H9 (cell line): Measurements from ENCODE around the gene ZNF660. TPM values are rescaled to one million over a fixed set of nuclear protein-coding genes. Genes with fewer than 3 reads are reported as not detected.

Experiments
- DNase-seq: peaks from one replicate; pipeline ENCODE4 v3.0.0-alpha.2; 2017
- H2AFZ ChIP-seq: one replicate; pipeline ENCODE4 v1.6.1; 2013; ENCODE audit warnings: mild to moderate bottlenecking, low read length, control low read depth, moderate library complexity
- H2AK5ac ChIP-seq: 2 replicates; pipeline ENCODE4 v1.6.1; 2013; ENCODE audit warnings: low read length, control low read depth, mixed read lengths; ENCODE audit not compliant: insufficient read length
- H2BK120ac ChIP-seq: one replicate; pipeline ENCODE4 v1.6.1; 2013; ENCODE audit warnings: low read depth, mild to moderate bottlenecking, low read length, control low read depth, inconsistent platforms; ENCODE audit not compliant: poor library complexity, severe bottlenecking
- H2BK12ac ChIP-seq: 2 replicates; pipeline ENCODE4 v1.6.1; 2013; ENCODE audit warnings: low read length, control low read depth, mixed read lengths, low read depth; ENCODE audit not compliant: insufficient read length
- H2BK15ac ChIP-seq: 2 replicates; pipeline ENCODE4 v1.6.1; 2013; ENCODE audit warnings: low read depth, low read length, control low read depth
- H2BK20ac ChIP-seq: one replicate; pipeline ENCODE4 v1.6.1; 2013; ENCODE audit warnings: low read depth, mild to moderate bottlenecking, low read length, control low read depth, inconsistent platforms; ENCODE audit not compliant: poor library complexity, severe bottlenecking
- H2BK5ac ChIP-seq: 2 replicates; pipeline ENCODE4 v1.6.1; 2013; ENCODE audit warnings: low read length, control low read depth, mixed read lengths; ENCODE audit not compliant: insufficient read length
- H3K14ac ChIP-seq: 2 replicates; pipeline ENCODE4 v1.6.1; 2013; ENCODE audit warnings: low read length, control low read depth; ENCODE audit not compliant: insufficient read depth
- H3K18ac ChIP-seq: 2 replicates; pipeline ENCODE4 v1.6.1; 2013; ENCODE audit warnings: low read depth, mild to moderate bottlenecking, mixed read lengths, low read length, control low read depth; ENCODE audit not compliant: insufficient read length
- H3K23ac ChIP-seq: 2 replicates; pipeline ENCODE4 v1.6.1; 2013; ENCODE audit warnings: low read length, control low read depth, mixed read lengths, low read depth; ENCODE audit not compliant: insufficient read length
- H3K23me2 ChIP-seq: 2 replicates; pipeline ENCODE4 v1.6.1; 2013; ENCODE audit warnings: low read depth, mild to moderate bottlenecking, mixed read lengths, low read length, control low read depth; ENCODE audit not compliant: insufficient read length, poor library complexity, severe bottlenecking
- H3K27ac ChIP-seq: 2 replicates; pipeline ENCODE4 v1.5.1; 2013; ENCODE audit warnings: low read length, control low read depth, mixed read lengths, low read depth; ENCODE audit not compliant: insufficient read length
- H3K27me3 ChIP-seq: 2 replicates; pipeline ENCODE4 v1.6.1; 2013; ENCODE audit warnings: low read length, control low read depth, inconsistent platforms; ENCODE audit not compliant: insufficient read depth
- H3K4ac ChIP-seq: 2 replicates; pipeline ENCODE4 v1.6.1; 2013; ENCODE audit warnings: low read depth, mild to moderate bottlenecking, control low read depth, inconsistent platforms, low read length, moderate library complexity
- H3K4me1 ChIP-seq: 2 replicates; pipeline ENCODE4 v1.6.1; 2013; ENCODE audit warnings: low read length, control low read depth, inconsistent platforms; ENCODE audit not compliant: insufficient read depth
- H3K4me2 ChIP-seq: 2 replicates; pipeline ENCODE4 v1.6.1; 2013; ENCODE audit warnings: low read length, control low read depth, mixed read lengths; ENCODE audit not compliant: insufficient read length, insufficient read depth
- H3K56ac ChIP-seq: 2 replicates; pipeline ENCODE4 v1.6.1; 2013; ENCODE audit warnings: low read depth, mild to moderate bottlenecking, mixed read lengths, low read length, control low read depth; ENCODE audit not compliant: insufficient read length
- H3K79me1 ChIP-seq: 2 replicates; pipeline ENCODE4 v1.6.1; 2013; ENCODE audit warnings: low read depth, mild to moderate bottlenecking, moderate library complexity, low read length, control low read depth, inconsistent platforms; ENCODE audit not compliant: insufficient read depth, poor library complexity, severe bottlenecking
- H3K79me2 ChIP-seq: 2 replicates; pipeline ENCODE4 v1.6.1; 2013; ENCODE audit warnings: low read length, control low read depth, inconsistent platforms; ENCODE audit not compliant: insufficient read depth
- H3K9ac ChIP-seq: 2 replicates; pipeline ENCODE4 v1.6.1; 2013; ENCODE audit warnings: low read length, control low read depth, mixed read lengths; ENCODE audit not compliant: insufficient read length; ENCODE audit errors: extremely low read depth
- H3K9me3 ChIP-seq: one replicate; pipeline ENCODE4 v1.6.1; 2013; ENCODE audit warnings: low read depth, low read length, inconsistent platforms; ENCODE audit not compliant: control insufficient read depth
- H3T11ph ChIP-seq: one replicate; pipeline ENCODE4 v1.6.1; 2013; ENCODE audit warnings: mild to moderate bottlenecking, low read length, control low read depth, inconsistent platforms
- H4K20me1 ChIP-seq: one replicate; pipeline ENCODE4 v1.6.1; 2013; ENCODE audit not compliant: control insufficient read depth, insufficient read length, insufficient read depth
- H4K5ac ChIP-seq: 2 replicates; pipeline ENCODE4 v1.6.1; 2013; ENCODE audit warnings: low read depth, mild to moderate bottlenecking, mixed read lengths, low read length, control low read depth; ENCODE audit not compliant: insufficient read length
- H4K8ac ChIP-seq: replicated peaks from 2 replicates; pipeline ENCODE4 v1.6.1; 2013; ENCODE audit warnings: low read length, control low read depth, mixed read lengths, low read depth; ENCODE audit not compliant: insufficient read length
- H4K91ac ChIP-seq: 2 replicates; pipeline ENCODE4 v1.6.1; 2013; ENCODE audit warnings: low read depth, mild to moderate bottlenecking, moderate library complexity, mixed read lengths, low read length, control low read depth; ENCODE audit not compliant: insufficient read length
- H3K27ac Mint-ChIP-seq, 3 experiments: 2 replicates in 2 of 3; 3 replicates in 1 of 3; pipeline ENCODE4 v1.8.0; 2020 to 2021; ENCODE audit warnings: mixed read lengths in 3 of 3, mild to moderate bottlenecking in 1 of 3, moderate library complexity in 1 of 3
- H3K27me3 Mint-ChIP-seq: 2 replicates; pipeline ENCODE4 v1.8.0; 2021; ENCODE audit warnings: low read depth, mild to moderate bottlenecking, moderate library complexity, mixed read lengths
- H3K36me3 Mint-ChIP-seq, 3 experiments: 2 replicates in 2 of 3; 3 replicates in 1 of 3; pipeline ENCODE4 v1.8.0; 2020 to 2021; ENCODE audit warnings: low read depth in 3 of 3, mixed read lengths in 3 of 3; ENCODE audit not compliant: insufficient read depth in 1 of 3
- H3K4me1 Mint-ChIP-seq, 2 experiments: 2 replicates each; pipeline ENCODE4 v1.8.0; 2020; ENCODE audit warnings: mixed read lengths in 2 of 2
- H3K4me3 Mint-ChIP-seq, 2 experiments: 2 replicates in 1 of 2; 3 replicates in 1 of 2; pipeline ENCODE4 v1.8.0; 2020 to 2021; ENCODE audit warnings: mild to moderate bottlenecking in 2 of 2, mixed read lengths in 2 of 2, moderate library complexity in 1 of 2
- H3K9me3 Mint-ChIP-seq, 2 experiments: 2 replicates in 1 of 2; 3 replicates in 1 of 2; pipeline ENCODE4 v1.8.0; 2020; ENCODE audit warnings: mild to moderate bottlenecking in 2 of 2, mixed read lengths in 2 of 2, moderate library complexity in 1 of 2
- CTCF ChIP-seq: fragments of 200-600 bp; sonication (generic); conservative IDR thresholded peaks from 3 replicates; pipeline ENCODE4 v1.8.0; 2021; ENCODE audit warnings: antibody characterized with exemption, mild to moderate bottlenecking
- total RNA-seq: library from RNA; stranded (reverse); gene quantifications from 2 replicates; pipeline ENCODE4 v1.2.1, GENCODE V29; 2021

Gene ZNF660
- total RNA-seq, 1 experiment from 2014 or later: 18.7 TPM

- Mint-ChIP-seq H3K9me3 (peaks cover 25 to 39% of the 10 kb centered on the region in 2 experiments), H3K36me3 (peaks cover 5 to 10% (median 10%) of the 10 kb centered on the region in 3 experiments), H3K27me3 (no peaks in the 10 kb centered on the region), H3K27ac (no peak overlapping the region), H3K4me3 (no peak overlapping the region), H3K4me1 (no peaks in the 10 kb centered on the region)
- Histone ChIP-seq H4K91ac (no peak overlapping the region), H4K5ac (no peak overlapping the region), H3K27ac (no peak overlapping the region), H2BK12ac (no peak overlapping the region), H3K9me3 (no peaks in the 10 kb centered on the region), H3K9ac (no peak overlapping the region), H3K23ac (no peak overlapping the region), H3K4ac (no peak overlapping the region), H3K4me2 (no peak overlapping the region), H3K27me3 (no peaks in the 10 kb centered on the region), H3K14ac (no peak overlapping the region), H3K18ac (no peak overlapping the region), H4K8ac (no peak overlapping the region), H3K79me2 (no peaks in the 10 kb centered on the region), H3T11ph (no peak overlapping the region), H4K20me1 (no peaks in the 10 kb centered on the region), H2BK120ac (no peak overlapping the region), H2BK15ac (no peak overlapping the region), H2AFZ (no peak overlapping the region), H2BK5ac (no peak overlapping the region), H3K79me1 (no peaks in the 10 kb centered on the region), H2BK20ac (no peak overlapping the region), H2AK5ac (no peak overlapping the region), H3K23me2 (no peaks in the 10 kb centered on the region), H3K4me1 (no peaks in the 10 kb centered on the region), H3K56ac (no peak overlapping the region)
- no peak for DNase-seq
- no peak for TF ChIP-seq CTCF
These were observed 27.9 kb downstream of the ZNF660 start for GRCh38 chr3:44612678-44613077.
